AG08396 (cell line): ENCODE measurements around the gene PRLH.
"Not testable (repeated sequence)": the region's sequence is repeated elsewhere in the genome, so short reads cannot be mapped to it uniquely, and the experiment has no call there.

Experiments used
- DNase-seq: peaks from one replicate; pipeline ENCODE4 v3.0.0; 2012; ENCODE audit warnings: low spot score, mixed read lengths

PRLH gene

GRCh38 chr2:237601453-237602116, 35.2 kb downstream of the PRLH start:
- no peak for DNase-seq

DNA sequence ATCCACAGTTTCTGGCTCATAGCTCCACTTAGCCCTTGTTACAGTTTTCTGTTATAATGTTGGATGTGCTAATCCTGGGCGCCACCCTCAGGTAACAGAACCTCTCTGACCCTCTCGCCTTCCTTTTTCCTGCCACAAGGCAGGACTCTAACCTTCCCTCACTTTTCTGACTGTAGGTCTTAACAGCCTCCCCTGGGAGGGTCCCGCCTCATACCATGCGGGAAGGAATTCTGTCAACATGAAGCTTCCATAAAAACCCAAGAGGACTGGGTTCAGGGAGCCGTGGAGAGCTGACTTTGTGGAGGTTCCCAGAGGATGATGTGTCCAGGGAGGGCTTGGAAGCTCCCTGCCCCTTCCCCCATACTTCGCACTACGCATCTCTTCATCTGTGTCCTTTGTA, 36.0 kb downstream of the PRLH start:
- DNase-seq = no peak

DNA sequence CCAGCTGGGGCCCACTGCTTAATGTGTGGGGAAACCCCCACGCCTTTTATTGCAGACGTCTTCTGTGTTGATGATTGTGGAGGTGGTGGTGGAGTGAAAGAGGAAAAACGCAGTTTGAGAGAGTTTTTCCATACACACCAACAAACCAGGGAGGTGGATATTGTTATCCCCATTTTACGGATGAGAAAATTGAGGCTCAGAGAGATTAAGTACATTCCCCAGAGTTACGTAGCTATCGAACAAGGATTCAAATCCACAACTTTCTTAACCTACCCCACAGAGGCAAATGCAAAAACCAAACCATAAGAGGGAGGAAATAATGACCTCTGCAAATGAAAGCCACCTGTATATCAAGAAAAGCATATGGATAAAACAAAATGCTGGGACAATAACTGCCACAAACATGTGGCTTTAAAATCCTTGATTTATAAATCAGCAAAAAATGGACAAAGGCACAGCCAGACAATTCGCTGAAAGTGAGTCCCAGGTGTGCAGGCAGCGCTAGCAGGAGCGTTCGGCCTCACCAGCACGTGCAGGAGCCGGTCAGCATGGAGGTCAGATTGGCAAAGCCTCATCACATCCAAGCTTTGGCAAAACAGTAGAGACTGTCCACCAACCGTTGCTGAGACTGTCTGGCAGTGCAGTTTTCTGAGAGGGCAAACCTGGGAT, 36.8 kb downstream of the PRLH start:
- no peak for DNase-seq

- no peak for DNase-seq
These were observed 37.5 kb downstream of the PRLH start for GRCh38 chr2:237603718-237604362.

DNA sequence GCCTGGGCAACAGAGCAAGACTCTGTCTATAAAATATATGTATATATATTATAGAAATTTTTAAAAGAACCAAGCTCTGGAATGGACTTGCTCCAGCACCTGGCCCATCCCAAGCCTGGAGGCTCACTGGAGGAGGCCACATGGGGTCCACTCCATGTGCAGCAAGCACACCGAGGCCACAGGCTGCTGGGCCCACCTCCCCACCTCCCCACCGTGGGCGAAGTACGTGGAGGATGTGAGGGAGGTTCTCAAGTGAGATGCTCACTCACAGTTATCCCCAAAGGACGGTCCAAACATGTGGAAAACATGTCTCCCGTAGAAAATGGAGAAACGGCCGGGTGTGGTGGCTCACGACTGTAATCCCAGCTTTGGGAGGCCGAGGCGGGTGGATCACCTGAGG, 38.0 kb downstream of the PRLH start:
- DNase-seq = no peak

DNA sequence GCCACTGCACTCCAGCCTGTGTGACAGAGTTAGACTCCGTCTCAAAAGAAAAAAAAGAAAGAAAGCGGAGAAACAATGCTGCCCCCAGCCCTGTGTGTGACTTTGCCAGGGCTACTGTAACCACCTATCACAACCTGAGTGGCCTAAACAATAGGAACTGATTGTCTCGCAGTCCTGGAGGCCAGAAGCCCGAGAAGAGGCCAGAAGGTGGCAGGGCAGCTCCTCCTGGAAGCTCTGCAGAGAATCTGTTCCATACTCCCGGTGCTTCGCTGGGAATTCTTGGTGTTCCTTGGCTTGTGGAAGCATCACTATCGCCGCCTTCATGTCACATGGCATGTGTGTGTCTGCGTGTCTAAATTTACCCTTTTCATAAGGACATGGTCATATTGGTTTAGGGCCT, 38.6 kb downstream of the PRLH start:
- DNase-seq = no peak

- DNase-seq = not testable (repeated sequence)
These were observed 40.1 kb downstream of the PRLH start for GRCh38 chr2:237606522-237606921.

- no peak for DNase-seq
These were observed 46.4 kb downstream of the PRLH start for GRCh38 chr2:237612527-237613357.

- no peak for DNase-seq
These were observed 47.3 kb downstream of the PRLH start for GRCh38 chr2:237613679-237614078.

DNA sequence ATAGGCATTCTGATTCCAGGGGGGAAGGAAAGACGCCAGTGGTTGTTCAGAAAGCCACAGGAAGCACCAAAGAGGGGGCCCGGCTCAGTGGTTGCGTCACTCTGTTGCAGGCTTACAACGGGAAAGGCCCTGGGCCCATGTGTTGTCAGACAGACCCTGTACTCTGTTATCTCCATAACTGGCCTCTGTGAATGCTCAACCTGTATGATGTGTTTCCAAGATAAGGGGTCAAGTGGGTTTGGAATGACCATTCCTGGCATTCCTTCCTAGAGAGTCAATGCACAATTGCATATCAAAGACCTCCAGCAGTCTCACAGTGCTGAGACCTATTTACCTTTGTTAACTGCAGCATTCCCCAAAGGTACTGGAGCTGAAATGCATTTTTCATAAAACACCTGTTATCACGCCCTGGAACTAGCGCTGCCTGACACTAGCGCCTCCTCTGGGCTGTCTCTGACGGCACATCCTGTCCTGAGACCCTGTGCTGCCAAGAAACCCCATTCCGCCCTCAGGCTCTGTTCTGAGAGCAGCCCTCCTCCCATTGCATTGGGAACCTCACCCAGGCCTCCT, 47.9 kb downstream of the PRLH start:
- DNase-seq = no peak

DNA sequence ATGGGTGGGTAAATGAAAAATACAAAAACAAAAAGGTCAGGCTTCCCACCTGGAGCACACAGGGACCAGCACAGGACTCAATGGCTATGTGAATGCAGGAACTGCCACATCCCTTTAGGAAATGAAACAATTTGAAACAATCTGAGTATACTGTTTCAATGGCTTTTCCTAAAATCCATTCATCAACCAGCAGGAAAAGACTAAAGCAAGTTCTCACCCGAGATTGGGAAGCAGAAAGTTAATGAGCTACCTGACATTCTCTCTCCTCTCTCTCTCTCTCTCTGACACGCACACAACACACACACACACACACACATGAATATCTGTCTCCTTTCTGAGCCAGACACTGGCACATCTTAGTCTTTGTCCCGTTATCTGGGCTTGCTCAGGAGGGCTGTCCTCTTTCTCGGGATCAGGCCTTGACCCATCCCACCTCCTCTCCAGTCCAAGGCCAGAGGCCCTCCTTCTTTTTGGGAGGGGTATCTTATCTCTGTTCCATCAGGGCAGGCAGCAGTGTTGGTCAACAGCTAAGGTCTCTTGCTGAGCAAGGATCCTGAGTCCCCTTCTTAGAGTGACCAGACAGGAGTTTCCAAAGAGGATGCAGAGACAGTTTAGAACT, 49.4 kb downstream of the PRLH start:
- no peak for DNase-seq

DNA sequence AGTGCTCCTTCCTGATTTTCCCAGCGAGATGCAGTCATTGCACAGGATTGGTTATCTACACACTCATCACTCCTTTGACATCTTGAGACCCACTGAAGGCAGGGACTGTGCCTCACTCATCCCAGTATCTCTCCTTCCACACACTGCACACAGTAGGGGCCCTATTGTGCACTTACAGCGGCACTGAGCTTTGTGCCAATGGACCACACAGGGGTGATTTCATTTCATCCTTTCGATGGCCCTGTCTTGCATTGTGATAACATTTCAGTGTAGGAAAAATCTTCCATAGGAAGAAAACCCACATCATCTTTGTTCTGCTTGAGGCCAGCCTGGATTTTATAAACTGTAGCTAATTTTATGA, 50.0 kb downstream of the PRLH start:
- no peak for DNase-seq
